Measurements from ENCODE around the gene PEAK1. TPM values are rescaled to one million over a fixed set of nuclear protein-coding genes. Genes with fewer than 3 reads are reported as not detected.
A peak's percentile ranks its signal among the peaks of the same experiment; 100 is the strongest.

The PEAK1 gene
- total RNA-seq, 6 donors from 2014 or later, result 82.8 to 142 (median 90.1) TPM

- H3K36me3 ChIP-seq, result peaks cover 0 to 18% (median 0%) of the 10 kb centered on the region in 4 donors
- no peaks in the 10 kb centered on the region for H3K27me3 ChIP-seq
- H3K4me3 ChIP-seq, result no peak overlapping the region
- ATAC-seq (ENCODE audit: low FRiP score in 2 of 2) (peak in 1 of 2 donors; percentile 42), DNase-seq (no peak)
- WGBS, 2 donors, result 66 to 71% methylated on average over 4 of the region's 4 CpGs
- no peak for TF ChIP-seq POLR2A (IDR thresholded peaks at IDR 0.05)
- TF ChIP-seq POLR2AphosphoS5 (IDR thresholded peaks at IDR 0.05), result no peak
- peak in 1 of 4 donors; percentile 4 for TF ChIP-seq EP300 (IDR thresholded peaks at IDR 0.05)
- TF ChIP-seq CTCF (IDR thresholded peaks at IDR 0.05), result no peak
- peaks cover 0 to 20% (median 4%) of the 10 kb centered on the region in 4 donors for H3K4me1 ChIP-seq
- peak overlapping the region; percentile 36 to 57 (median 50) for H3K27ac ChIP-seq
- H3K9me3 ChIP-seq, result peaks cover 0 to 7% (median 5%) of the 10 kb centered on the region in 4 donors
Observed at GRCh38 chr15:77144492-77145070, 275.3 kb downstream of the PEAK1 start.

GRCh38 chr15:77144026-77144425 is 275.9 kb downstream of the PEAK1 start:
- no peak for TF ChIP-seq POLR2A (IDR thresholded peaks at IDR 0.05)
- TF ChIP-seq CTCF (IDR thresholded peaks at IDR 0.05), result no peak
- no peak for TF ChIP-seq EP300 (IDR thresholded peaks at IDR 0.05)
- no peak for TF ChIP-seq POLR2AphosphoS5 (IDR thresholded peaks at IDR 0.05)
- no peak for ATAC-seq (ENCODE audit: low FRiP score in 2 of 2)
- Histone ChIP-seq H3K36me3 (peaks cover 0 to 18% (median 0%) of the 10 kb centered on the region in 4 donors), H3K27ac (peak overlapping the region; percentile 36 to 57 (median 50)), H3K27me3 (no peaks in the 10 kb centered on the region), H3K4me1 (peaks cover 0 to 20% (median 4%) of the 10 kb centered on the region in 4 donors), H3K4me3 (no peak overlapping the region), H3K9me3 (peaks cover 0 to 7% (median 5%) of the 10 kb centered on the region in 4 donors)
- WGBS, 2 donors, result 86 to 98% methylated on average over 2 of the region's 2 CpGs
- no peak for DNase-seq

DNA sequence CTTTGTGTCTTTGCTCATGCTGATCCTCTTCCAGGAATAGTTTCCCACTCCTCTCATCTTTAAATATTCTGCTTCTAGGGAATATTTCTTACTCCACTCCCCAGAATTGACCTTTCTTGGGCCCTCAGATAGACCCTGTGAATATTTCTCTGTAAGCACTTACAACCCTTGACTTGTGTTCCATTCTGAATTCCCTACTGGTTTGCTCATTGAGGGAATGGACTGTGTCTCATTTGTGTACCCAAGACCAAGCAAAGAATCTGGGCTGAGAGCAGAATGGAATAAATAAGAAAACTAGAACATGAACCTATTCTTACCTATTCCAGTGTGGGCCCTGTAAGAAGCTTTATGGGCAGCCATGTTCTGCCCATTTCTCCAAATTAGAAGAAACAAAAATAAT is 276.3 kb downstream of the PEAK1 start:
- no peak for DNase-seq
- H3K27me3 ChIP-seq, result no peaks in the 10 kb centered on the region
- peaks cover 0 to 20% (median 4%) of the 10 kb centered on the region in 4 donors for H3K4me1 ChIP-seq
- ATAC-seq (ENCODE audit: low FRiP score in 2 of 2), result no peak
- peaks cover 0 to 18% (median 0%) of the 10 kb centered on the region in 4 donors for H3K36me3 ChIP-seq
- H3K9me3 ChIP-seq, result peaks cover 0 to 7% (median 5%) of the 10 kb centered on the region in 4 donors
- H3K4me3 ChIP-seq, result no peak overlapping the region
- TF ChIP-seq EP300 (IDR thresholded peaks at IDR 0.05) (no peak), CTCF (IDR thresholded peaks at IDR 0.05) (no peak), POLR2AphosphoS5 (IDR thresholded peaks at IDR 0.05) (no peak), POLR2A (IDR thresholded peaks at IDR 0.05) (no peak)
- peak overlapping the region; percentile 36 to 57 (median 50) for H3K27ac ChIP-seq

- H3K36me3 ChIP-seq, result peaks cover 0 to 18% (median 0%) of the 10 kb centered on the region in 4 donors
- no peak for TF ChIP-seq EP300 (IDR thresholded peaks at IDR 0.05)
- no peak for TF ChIP-seq CTCF (IDR thresholded peaks at IDR 0.05)
- TF ChIP-seq POLR2AphosphoS5 (IDR thresholded peaks at IDR 0.05), result no peak
- TF ChIP-seq POLR2A (IDR thresholded peaks at IDR 0.05), result no peak
- WGBS, 2 donors, result 92 to 94% methylated on average over 7 of the region's 7 CpGs
- peaks cover 0 to 20% (median 4%) of the 10 kb centered on the region in 4 donors for H3K4me1 ChIP-seq
- DNase-seq, result no peak
- no peak for ATAC-seq (ENCODE audit: low FRiP score in 2 of 2)
- H3K4me3 ChIP-seq, result no peak overlapping the region
- H3K27ac ChIP-seq, result peak overlapping the region in 2 of 4 donors; percentile 50 to 51
- peaks cover 0 to 7% (median 5%) of the 10 kb centered on the region in 4 donors for H3K9me3 ChIP-seq
- no peaks in the 10 kb centered on the region for H3K27me3 ChIP-seq
Observed at GRCh38 chr15:77143191-77143590, 276.7 kb downstream of the PEAK1 start.

GRCh38 chr15:77140220-77140619 is 279.7 kb downstream of the PEAK1 start:
- no peak for DNase-seq
- 93 to 100% methylated on average over 1 of the region's 1 CpG for WGBS, 2 donors
- ATAC-seq (ENCODE audit: low FRiP score in 2 of 2), result no peak

More at GRCh38 chr15:77140220-77140619, 279.7 kb downstream of the PEAK1 start:
- peaks cover 0 to 7% (median 5%) of the 10 kb centered on the region in 4 donors for H3K9me3 ChIP-seq
- H3K27me3 ChIP-seq, result no peaks in the 10 kb centered on the region
- H3K4me3 ChIP-seq, result no peak overlapping the region
- no peak for TF ChIP-seq POLR2A (IDR thresholded peaks at IDR 0.05)
- no peak for TF ChIP-seq EP300 (IDR thresholded peaks at IDR 0.05)
- TF ChIP-seq POLR2AphosphoS5 (IDR thresholded peaks at IDR 0.05), result no peak
- peaks cover 0 to 14% (median 4%) of the 10 kb centered on the region in 4 donors for H3K4me1 ChIP-seq
- peaks cover 0 to 18% (median 0%) of the 10 kb centered on the region in 4 donors for H3K36me3 ChIP-seq
- H3K27ac ChIP-seq, result no peak overlapping the region
